OCI-LY3 (cell line): ENCODE data around the gene NUTF2.

Experiments used
- H2AFZ ChIP-seq: fragments of 200-600, 300-600 bp; shearing (Covaris generic); 2 replicates; pipeline ENCODE4 v1.6.0; 2014; ENCODE audit warnings: antibody characterized with exemption, low read depth, low read length
- H3K27ac ChIP-seq: fragments of 200-600, 300-600 bp; sonication (generic); 2 replicates; pipeline ENCODE4 v1.5.1; 2014; ENCODE audit warnings: mild to moderate bottlenecking, low read length, moderate library complexity, mixed read lengths
- H3K27me3 ChIP-seq: fragments of 200-600, 300-600 bp; sonication (generic); 2 replicates; pipeline ENCODE4 v1.6.1; 2014; ENCODE audit warnings: low read depth, low read length, mixed read lengths
- H3K36me3 ChIP-seq: fragments of 200-600, 300-600 bp; sonication (generic); replicated peaks from 2 replicates; pipeline ENCODE3; 2014; ENCODE audit warnings: low read depth, low read length, mixed read lengths
- H3K4me1 ChIP-seq: fragments of 300-600, 200-600 bp; sonication (generic); 2 replicates; pipeline ENCODE4 v1.6.1; 2014; ENCODE audit warnings: low read length, mixed read lengths
- H3K4me2 ChIP-seq: fragments of 200-600, 300-600 bp; sonication (generic); 2 replicates; pipeline ENCODE4 v1.6.1; 2014; ENCODE audit warnings: low read length, mixed read lengths
- H3K4me3 ChIP-seq: fragments of 300-600, 200-600 bp; sonication (generic); 2 replicates; pipeline ENCODE4 v1.5.1; 2014; ENCODE audit warnings: antibody characterized with exemption, mild to moderate bottlenecking, low read length, moderate library complexity
- H3K79me2 ChIP-seq: fragments of 300-600, 200-600 bp; shearing (Covaris generic); 2 replicates; pipeline ENCODE4 v1.6.1; 2014; ENCODE audit warnings: mild to moderate bottlenecking, low read length, mixed read lengths
- H3K9ac ChIP-seq: fragments of 300-600, 200-600 bp; shearing (Covaris generic); 2 replicates; pipeline ENCODE4 v1.6.0; 2014; ENCODE audit warnings: mild to moderate bottlenecking, low read length, moderate library complexity
- H3K9me3 ChIP-seq: fragments of 200-600, 300-600 bp; shearing (Covaris generic); 2 replicates; pipeline ENCODE4 v1.6.1; 2014; ENCODE audit warnings: low read length, mixed read lengths; ENCODE audit not compliant: insufficient read depth
- H4K20me1 ChIP-seq: fragments of 200-600, 300-600 bp; sonication (generic); 2 replicates; pipeline ENCODE4 v1.6.1; 2016; ENCODE audit warnings: low read length, mixed read lengths; ENCODE audit not compliant: insufficient read depth
- CTCF ChIP-seq: fragments of 200-600, 300-600 bp; sonication (generic); IDR thresholded peaks from 2 replicates; pipeline ENCODE4 v1.5.1; 2014; ENCODE audit warnings: antibody characterized with exemption, low read length, low read depth
- EZH2phosphoT487 ChIP-seq: fragments of 200-600 bp; shearing (Covaris generic); IDR thresholded peaks from 2 replicates; pipeline ENCODE4 v1.6.1; 2018; ENCODE audit warnings: antibody characterized with exemption, mixed run types, low read depth

NUTF2 gene

GRCh38 chr16:67803894-67804293 lies 42.8 kb upstream of the NUTF2 start:
- H3K36me3 ChIP-seq: peaks cover 29% of the 10 kb centered on the region
- H3K4me1 ChIP-seq: peaks cover 39% of the 10 kb centered on the region
- no peak overlapping the region for H2AFZ ChIP-seq
- peak overlapping the region; percentile 52 for H3K4me2 ChIP-seq
- TF ChIP-seq EZH2phosphoT487 (no peak), CTCF (no peak)
- H3K27ac ChIP-seq: peak overlapping the region; percentile 38
- no peaks in the 10 kb centered on the region for H3K9me3 ChIP-seq
- peak overlapping the region; percentile 24; the same call in 1 of the 2 replicates for H3K4me3 ChIP-seq
- H3K79me2 ChIP-seq: peaks cover 59% of the 10 kb centered on the region
- H3K9ac ChIP-seq: no peak overlapping the region
- H4K20me1 ChIP-seq: peaks cover 20% of the 10 kb centered on the region
- H3K27me3 ChIP-seq: no peaks in the 10 kb centered on the region

GRCh38 chr16:67804853-67805542 lies 41.7 kb upstream of the NUTF2 start:
- TF ChIP-seq CTCF (no peak), EZH2phosphoT487 (no peak)
- no peaks in the 10 kb centered on the region for H3K27me3 ChIP-seq
- peaks cover 54% of the 10 kb centered on the region for H3K79me2 ChIP-seq
- peak overlapping the region; percentile 89 for H3K4me2 ChIP-seq
- H3K9me3 ChIP-seq: no peaks in the 10 kb centered on the region
- H2AFZ ChIP-seq: no peak overlapping the region
- H3K4me1 ChIP-seq: peaks cover 39% of the 10 kb centered on the region
- H3K9ac ChIP-seq: peak overlapping the region; percentile 95
- peaks cover 29% of the 10 kb centered on the region for H3K36me3 ChIP-seq
- H3K4me3 ChIP-seq: peak overlapping the region; percentile 90
- H4K20me1 ChIP-seq: peaks cover 20% of the 10 kb centered on the region
- H3K27ac ChIP-seq: 0 out of 2 replicates have a peak overlapping the region, but pooled peaks have one; percentile 2

- Histone ChIP-seq H3K36me3 (peaks cover 20% of the 10 kb centered on the region), H4K20me1 (peaks cover 11% of the 10 kb centered on the region; the same call in 1 of the 2 replicates), H3K4me2 (peak overlapping the region; percentile 89), H3K27ac (peak overlapping the region; percentile 45), H3K9ac (peak overlapping the region; percentile 95), H3K79me2 (peaks cover 46% of the 10 kb centered on the region), H3K4me1 (peaks cover 39% of the 10 kb centered on the region), H3K27me3 (no peaks in the 10 kb centered on the region), H3K4me3 (peak overlapping the region; percentile 90), H2AFZ (peak overlapping the region; percentile 78), H3K9me3 (no peaks in the 10 kb centered on the region)
- no peak for TF ChIP-seq CTCF
Observed at GRCh38 chr16:67805718-67806427, 40.9 kb upstream of the NUTF2 start.

- H3K4me2 ChIP-seq: peak within 1 kb of the TSS; percentile 89
- peak within 1 kb of the TSS; percentile 95 for H3K9ac ChIP-seq
- peaks cover 14% of the 10 kb centered on the region for H3K36me3 ChIP-seq
- H4K20me1 ChIP-seq: peaks cover 6% of the 10 kb centered on the region; the same call in 1 of the 2 replicates
- peak within 1 kb of the TSS; percentile 45 for H3K27ac ChIP-seq
- TF ChIP-seq EZH2phosphoT487 (no peak), CTCF (no peak)
- H3K4me1 ChIP-seq: peaks cover 37% of the 10 kb centered on the region
- H3K9me3 ChIP-seq: no peaks in the 10 kb centered on the region
- H2AFZ ChIP-seq: peak within 1 kb of the TSS; percentile 90
- H3K79me2 ChIP-seq: peaks cover 38% of the 10 kb centered on the region
- no peaks in the 10 kb centered on the region for H3K27me3 ChIP-seq
- peak within 1 kb of the TSS; percentile 90 for H3K4me3 ChIP-seq
Observed at GRCh38 chr16:67806428-67807147, 40.1 kb upstream of the NUTF2 start, which contains the start of the genes RANBP10 and TSNAXIP1. Gene RANBP10, minus strand, starts transcription at chr16:67806560. Its CDS starts 24 bp downstream, at chr16:67806536. Gene TSNAXIP1, plus strand, starts transcription at chr16:67806889. Its CDS starts 261 bp downstream, at chr16:67807150.
